GM18517 (cell line): Measurements from ENCODE around the gene DVL1.
"Not testable (repeated sequence)": the region's sequence is repeated elsewhere in the genome, so short reads cannot be mapped to it uniquely, and the experiment has no call there.

Source experiments
- ATAC-seq: cut with Tn5 transposase; IDR thresholded peaks from one replicate; pipeline ENCODE4 v1.9.1; 2021; ENCODE audit warnings: mild to moderate bottlenecking, moderate library complexity; ENCODE audit not compliant: unreplicated experiment

Gene DVL1

GRCh38 chr1:1328254-1328653, 21.0 kb downstream of the DVL1 start:
- no peak for ATAC-seq

- no peak for ATAC-seq
Measured at GRCh38 chr1:1327291-1327690, 21.9 kb downstream of the DVL1 start.

- no peak for ATAC-seq
Measured at GRCh38 chr1:1326075-1326605, 23.1 kb downstream of the DVL1 start.

- ATAC-seq: no peak
Measured at GRCh38 chr1:1325288-1326074, 23.7 kb downstream of the DVL1 start.

GRCh38 chr1:1324524-1325287, 24.5 kb downstream of the DVL1 start, which contains the start of the genes CPTP and INTS11:
Gene CPTP, plus strand, starts transcription at chr1:1324802. Its CDS starts 2,109 bp downstream, at chr1:1326911.
Gene INTS11, minus strand, starts transcription at chr1:1324660. Its CDS starts 52 bp downstream, at chr1:1324608.
- ATAC-seq: peak; percentile 65

- peak; percentile 38 for ATAC-seq
Measured at GRCh38 chr1:1324084-1324523, 25.1 kb downstream of the DVL1 start.

GRCh38 chr1:1322952-1323351, 26.3 kb downstream of the DVL1 start:
- ATAC-seq: no peak

GRCh38 chr1:1322418-1322817, 26.8 kb downstream of the DVL1 start:
- no peak for ATAC-seq

GRCh38 chr1:1321477-1321876, 27.7 kb downstream of the DVL1 start:
- no peak for ATAC-seq

GRCh38 chr1:1320666-1321448, 28.4 kb downstream of the DVL1 start:
- ATAC-seq: no peak

- ATAC-seq: no peak
Measured at GRCh38 chr1:1319646-1319941, 29.6 kb downstream of the DVL1 start.

GRCh38 chr1:1318777-1319645, 30.2 kb downstream of the DVL1 start:
- ATAC-seq: no peak

- ATAC-seq: no peak
Measured at GRCh38 chr1:1318131-1318652, 31.0 kb downstream of the DVL1 start.

- ATAC-seq: no peak
Measured at GRCh38 chr1:1317420-1317819, 31.8 kb downstream of the DVL1 start.

- ATAC-seq: not testable (repeated sequence)
Measured at GRCh38 chr1:1316199-1316598, 33.0 kb downstream of the DVL1 start.

GRCh38 chr1:1315435-1315954, 33.7 kb downstream of the DVL1 start:
- no peak for ATAC-seq

- ATAC-seq: no peak
Measured at GRCh38 chr1:1314678-1315335, 34.4 kb downstream of the DVL1 start.

- no peak for ATAC-seq
Measured at GRCh38 chr1:1314237-1314586, 35.0 kb downstream of the DVL1 start.

GRCh38 chr1:1313500-1314236, 35.5 kb downstream of the DVL1 start:
- ATAC-seq: no peak
